Activated B cell treated with CpG ODN at 0.5 μM for 24 hours (primary cell): ENCODE results near the gene HNRNPM. TPM values are rescaled to one million over a fixed set of nuclear protein-coding genes. Genes with fewer than 3 reads are reported as not detected.

Source experiments
- ATAC-seq: fragments of 200-7000 bp; cut with Tn5 transposase; one replicate; pipeline ENCODE4 v1.10.0; 2021; ENCODE audit warnings: low read depth, mild to moderate bottlenecking, moderate library complexity
- CTCF ChIA-PET: fragments of 350-600 bp; sonication (Branson Sonifier 250); formaldehyde crosslinking; loops from one replicate; lab custom pipeline; 2021; ENCODE audit warnings: antibody characterized with exemption; lab: Charles Lee
- POLR2A ChIA-PET: fragments of 350-600 bp; sonication (Branson Sonifier 250); formaldehyde crosslinking; loops from one replicate; lab custom pipeline; 2021; ENCODE audit warnings: antibody characterized with exemption; lab: Charles Lee
- DNase-seq: peaks from one replicate; pipeline ENCODE4 v3.0.0; 2022
- H3K27ac Mint-ChIP-seq: one replicate; pipeline ENCODE4 v1.8.0; 2020; ENCODE audit warnings: mixed read lengths
- H3K27me3 Mint-ChIP-seq: one replicate; pipeline ENCODE4 v1.8.0; 2021; ENCODE audit warnings: mixed read lengths
- H3K36me3 Mint-ChIP-seq: one replicate; pipeline ENCODE4 v1.8.0; 2021; ENCODE audit warnings: low read depth, mixed read lengths
- H3K4me1 Mint-ChIP-seq: one replicate; pipeline ENCODE4 v1.8.0; 2021; ENCODE audit warnings: mixed read lengths
- H3K4me3 Mint-ChIP-seq: one replicate; pipeline ENCODE4 v1.8.0; 2020; ENCODE audit warnings: mild to moderate bottlenecking, mixed read lengths
- H3K9me3 Mint-ChIP-seq: one replicate; pipeline ENCODE4 v1.8.0; 2020; ENCODE audit warnings: mixed read lengths
- intact Hi-C: fragments of 100-400 bp; cut with micrococcal nuclease; formaldehyde crosslinking; loops from one replicate; pipeline ENCODE4 v1.15.1; 2024
- total RNA-seq: library from RNA; stranded (reverse); gene quantifications from 2 replicates; pipeline ENCODE4 v1.2.3, GENCODE V29; 2022
- TF ChIP-seq, protein P1 (sequence below): fragments of 200-600 bp; IDR thresholded peaks from one replicate; pipeline ENCODE4 v1.8.0; 2022; ENCODE audit warnings: antibody characterized with exemption, mild to moderate bottlenecking

Gene HNRNPM
- total RNA-seq, 1 donor from 2014 or later: 282 TPM

- CTCF ChIA-PET: no interaction called here
- H3K4me1 Mint-ChIP-seq: peaks cover 8% of the 10 kb centered on the region
- H3K9me3 Mint-ChIP-seq: no peaks in the 10 kb centered on the region
- no peak for ATAC-seq
- intact Hi-C loops: no loop called here
- no peak for DNase-seq
- H3K27ac Mint-ChIP-seq: no peak overlapping the region
- TF ChIP-seq, protein P1, sequence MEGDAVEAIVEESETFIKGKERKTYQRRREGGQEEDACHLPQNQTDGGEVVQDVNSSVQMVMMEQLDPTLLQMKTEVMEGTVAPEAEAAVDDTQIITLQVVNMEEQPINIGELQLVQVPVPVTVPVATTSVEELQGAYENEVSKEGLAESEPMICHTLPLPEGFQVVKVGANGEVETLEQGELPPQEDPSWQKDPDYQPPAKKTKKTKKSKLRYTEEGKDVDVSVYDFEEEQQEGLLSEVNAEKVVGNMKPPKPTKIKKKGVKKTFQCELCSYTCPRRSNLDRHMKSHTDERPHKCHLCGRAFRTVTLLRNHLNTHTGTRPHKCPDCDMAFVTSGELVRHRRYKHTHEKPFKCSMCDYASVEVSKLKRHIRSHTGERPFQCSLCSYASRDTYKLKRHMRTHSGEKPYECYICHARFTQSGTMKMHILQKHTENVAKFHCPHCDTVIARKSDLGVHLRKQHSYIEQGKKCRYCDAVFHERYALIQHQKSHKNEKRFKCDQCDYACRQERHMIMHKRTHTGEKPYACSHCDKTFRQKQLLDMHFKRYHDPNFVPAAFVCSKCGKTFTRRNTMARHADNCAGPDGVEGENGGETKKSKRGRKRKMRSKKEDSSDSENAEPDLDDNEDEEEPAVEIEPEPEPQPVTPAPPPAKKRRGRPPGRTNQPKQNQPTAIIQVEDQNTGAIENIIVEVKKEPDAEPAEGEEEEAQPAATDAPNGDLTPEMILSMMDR: no peak
- H3K27me3 Mint-ChIP-seq: no peaks in the 10 kb centered on the region
- H3K4me3 Mint-ChIP-seq: no peak overlapping the region
- H3K36me3 Mint-ChIP-seq: no peaks in the 10 kb centered on the region
- POLR2A ChIA-PET: interaction anchor here (0.7 kb wide), 1 partner anchor 90 kb away, joined by 6 read pairs; no protein-coding TSS in a partner anchor
Measured at GRCh38 chr19:8498295-8498694, 53.5 kb downstream of the HNRNPM start.

- ChIA-PET CTCF (no interaction called here), POLR2A (interaction anchor here (1.6 kb wide), 1 partner anchor 14 kb away, joined by 5 read pairs; the partner anchor contains the start of gene ZNF414)
- no peak overlapping the region for H3K4me3 Mint-ChIP-seq
- TF ChIP-seq, protein P1: no peak
- H3K27me3 Mint-ChIP-seq: peaks cover 2% of the 10 kb centered on the region
- H3K27ac Mint-ChIP-seq: no peak overlapping the region
- no peaks in the 10 kb centered on the region for H3K9me3 Mint-ChIP-seq
- no peak for DNase-seq
- H3K4me1 Mint-ChIP-seq: peaks cover 3% of the 10 kb centered on the region
- intact Hi-C loops: no loop called here
- no peak for ATAC-seq
- no peaks in the 10 kb centered on the region for H3K36me3 Mint-ChIP-seq
Measured at GRCh38 chr19:8499048-8499833, 54.5 kb downstream of the HNRNPM start.

DNA sequence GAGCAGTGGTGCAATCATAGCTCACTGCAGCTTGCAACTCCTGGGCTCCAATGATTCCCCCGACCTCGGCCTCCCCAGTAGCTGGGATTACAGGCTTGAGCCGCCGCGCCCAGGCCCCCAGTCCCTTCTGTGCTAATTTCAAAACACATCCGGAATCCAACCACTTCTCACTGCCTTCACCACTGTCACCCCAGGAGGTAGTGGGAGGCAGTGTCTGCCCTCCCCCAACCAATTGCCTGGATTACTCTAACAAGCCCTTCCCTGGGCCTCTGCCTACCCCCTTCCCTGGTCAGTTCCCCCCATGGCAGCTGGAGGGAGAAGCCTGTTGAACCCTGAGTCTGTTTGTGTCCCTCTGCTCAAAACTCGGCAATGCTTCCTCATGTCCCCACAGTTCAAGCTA is 55.4 kb downstream of the HNRNPM start:
- Mint-ChIP-seq H3K4me3 (no peak overlapping the region), H3K27ac (no peak overlapping the region), H3K4me1 (peaks cover 3% of the 10 kb centered on the region), H3K36me3 (no peaks in the 10 kb centered on the region), H3K27me3 (peaks cover 2% of the 10 kb centered on the region), H3K9me3 (no peaks in the 10 kb centered on the region)
- DNase-seq: no peak
- POLR2A ChIA-PET: interaction anchor here (1.6 kb wide), 1 partner anchor 14 kb away, joined by 5 read pairs; the partner anchor contains the start of gene ZNF414
- intact Hi-C loops: no loop called here
- CTCF ChIA-PET: no interaction called here
- no peak for ATAC-seq
- TF ChIP-seq, protein P1: no peak

DNA sequence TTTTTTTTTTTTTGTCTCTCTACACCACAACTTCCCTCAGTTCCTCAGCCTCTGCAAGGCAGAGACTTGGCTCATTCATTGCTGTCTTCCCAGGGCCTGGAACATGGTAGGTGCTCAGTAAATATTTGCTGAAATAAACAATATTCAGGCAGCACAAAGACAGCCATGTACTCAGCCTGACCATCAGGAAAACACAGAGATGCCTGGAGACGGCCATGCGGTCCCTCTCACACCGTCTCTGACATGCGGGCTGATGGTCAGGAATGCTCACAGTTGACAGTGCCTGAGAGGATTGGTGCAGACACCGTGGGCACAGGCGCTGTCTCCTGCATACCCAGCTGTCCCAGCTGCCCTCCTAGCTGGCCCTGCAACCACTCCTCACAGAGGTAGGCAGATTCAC is 56.7 kb downstream of the HNRNPM start:
- TF ChIP-seq, protein P1: no peak
- Mint-ChIP-seq H3K27me3 (peaks cover 2% of the 10 kb centered on the region), H3K4me1 (peaks cover 8% of the 10 kb centered on the region), H3K36me3 (no peaks in the 10 kb centered on the region), H3K9me3 (no peaks in the 10 kb centered on the region), H3K4me3 (no peak overlapping the region), H3K27ac (no peak overlapping the region)
- DNase-seq (no peak), ATAC-seq (no peak)
- CTCF ChIA-PET: no interaction called here
- intact Hi-C loops: no loop called here
- POLR2A ChIA-PET: no interaction called here

GRCh38 chr19:8501981-8502380 is 57.2 kb downstream of the HNRNPM start:
- Mint-ChIP-seq H3K36me3 (no peaks in the 10 kb centered on the region), H3K9me3 (no peaks in the 10 kb centered on the region), H3K27me3 (peaks cover 2% of the 10 kb centered on the region), H3K27ac (no peak overlapping the region), H3K4me3 (no peak overlapping the region), H3K4me1 (peaks cover 9% of the 10 kb centered on the region)
- no peak for DNase-seq
- intact Hi-C loops: no loop called here
- POLR2A ChIA-PET: interaction anchor here (0.6 kb wide), 1 partner anchor 44 kb away, joined by 3 read pairs; no protein-coding TSS in a partner anchor
- TF ChIP-seq, protein P1: no peak
- ATAC-seq: no peak
- CTCF ChIA-PET: no interaction called here
